Upper lobe of left lung (tissue), 6 donors: Measurements from ENCODE around the gene LBH. TPM values are rescaled to one million over a fixed set of nuclear protein-coding genes. Genes with fewer than 3 reads are reported as not detected.

Experiments used
- ATAC-seq, 2 donors: fragments of 200-7000 bp; cut with Tn5 transposase; one replicate each; pipeline ENCODE4 v1.9.1; 2022; ENCODE audit warnings: mild to moderate bottlenecking in 2 of 2, moderate library complexity in 2 of 2; ENCODE audit not compliant: low FRiP score in 2 of 2
- DNase-seq, 2 donors: peaks; one replicate each; pipeline ENCODE4 v3.0.0-alpha.2; 2019 to 2020
- H3K27ac ChIP-seq, 4 donors: fragments of 200-600 bp; sonication (generic); one replicate each; pipeline ENCODE4 v1.5.1; 2016 to 2019
- H3K27me3 ChIP-seq, 4 donors: fragments of 200-600 bp; sonication (generic); one replicate each; pipeline ENCODE4 v1.5.1; 2017 to 2019
- H3K36me3 ChIP-seq, 4 donors: fragments of 200-600 bp; sonication (generic); one replicate each; pipeline ENCODE4 v1.5.1; 2016 to 2019
- H3K4me1 ChIP-seq, 4 donors: fragments of 200-600 bp; sonication (generic); one replicate each; pipeline ENCODE4 v1.5.1; 2018 to 2019
- H3K4me3 ChIP-seq, 4 donors: fragments of 200-600 bp; sonication (generic); one replicate each; pipeline ENCODE4 v1.5.1; 2017 to 2019; ENCODE audit warnings: mild to moderate bottlenecking in 2 of 4, moderate library complexity in 1 of 4
- H3K9me3 ChIP-seq, 4 donors: fragments of 200-600 bp; sonication (generic); one replicate each; pipeline ENCODE4 v1.5.1; 2018 to 2019
- CTCF ChIP-seq, 6 experiments: fragments of 450-650 bp in 4 of 6; fragments of 200-600 bp in 2 of 6; sonication (generic) in 2 of 6; IDR thresholded peaks; one replicate each; pipeline ENCODE4 v1.5.1; 2016 to 2019; ENCODE audit warnings: antibody characterized with exemption in 6 of 6
- EP300 ChIP-seq, 4 donors: sonication (generic); formaldehyde crosslinking; IDR thresholded peaks; one replicate each; pipeline ENCODE4 v1.5.1; 2017; ENCODE audit warnings: antibody characterized with exemption in 4 of 4, control low read depth in 2 of 4
- POLR2A ChIP-seq, 4 donors: fragments of 450-650 bp; IDR thresholded peaks; one replicate each; pipeline ENCODE4 v1.5.1; 2016 to 2017; ENCODE audit warnings: antibody characterized with exemption in 4 of 4, mild to moderate bottlenecking in 2 of 4
- POLR2AphosphoS5 ChIP-seq, 2 donors: sonication (generic); formaldehyde crosslinking; IDR thresholded peaks; one replicate each; pipeline ENCODE4 v1.5.1; 2017; ENCODE audit warnings: antibody characterized with exemption in 2 of 2
- WGBS, 2 donors: methylation state at CpG; one replicate each; pipeline ENCODE4 v1.1.5; 2017 to 2018; 5-methylcytosine and 5-hydroxymethylcytosine counted together
- total RNA-seq, 6 donors: library from RNA; depleted of rRNA in 4 of 6; stranded (reverse); fragments of >200 nt in 4 of 6; gene quantifications; one replicate each; pipeline versions ENCODE4 v1.1.0 to v1.2.1, GENCODE V29; 2016 to 2021
- donor health status: DM: no; HTN: no; CAD: no; lungs with moderate emphysema.
- donor health status: DM: no; HTN: yes; CAD: no; lungs with severe emphysema.

LBH gene
- total RNA-seq, 6 donors from 2014 or later: 45.6 to 270 (median 154) TPM

DNA sequence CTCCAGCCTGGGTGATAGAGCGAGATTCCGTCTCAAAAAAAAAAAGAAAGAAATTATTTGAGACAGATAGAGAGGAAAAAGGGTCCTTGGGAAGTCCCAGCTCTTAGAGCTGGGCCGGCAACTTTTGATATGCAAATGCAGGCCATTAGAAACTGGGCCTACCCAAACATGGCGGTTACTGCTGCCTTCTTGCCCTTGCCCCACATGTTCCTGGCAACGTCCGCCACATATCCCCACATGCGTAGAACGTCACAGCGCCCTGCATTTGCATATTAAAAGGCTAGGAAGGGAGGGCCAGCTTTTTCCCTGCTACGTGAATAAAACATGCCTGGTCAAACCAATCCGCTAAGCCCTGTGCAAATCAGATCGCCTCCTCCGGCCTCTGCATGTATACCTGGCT is 40.7 kb upstream of the LBH start:
- no peak for TF ChIP-seq CTCF (IDR thresholded peaks at IDR 0.05)
- no peak for TF ChIP-seq EP300 (IDR thresholded peaks at IDR 0.05)
- no peak for TF ChIP-seq POLR2A (IDR thresholded peaks at IDR 0.05)
- no peak for TF ChIP-seq POLR2AphosphoS5 (IDR thresholded peaks at IDR 0.05)
- no peak for ATAC-seq
- Histone ChIP-seq H3K36me3 (no peaks in the 10 kb centered on the region), H3K4me1 (no peaks in the 10 kb centered on the region), H3K27me3 (no peaks in the 10 kb centered on the region), H3K27ac (no peak overlapping the region), H3K9me3 (no peaks in the 10 kb centered on the region), H3K4me3 (no peak overlapping the region)
- 93 to 95% methylated on average over 13 of the region's 13 CpGs for WGBS, 2 donors
- DNase-seq: no peak

- no peaks in the 10 kb centered on the region for H3K4me1 ChIP-seq
- no peak for TF ChIP-seq POLR2AphosphoS5 (IDR thresholded peaks at IDR 0.05)
- no peak for TF ChIP-seq POLR2A (IDR thresholded peaks at IDR 0.05)
- TF ChIP-seq CTCF (IDR thresholded peaks at IDR 0.05): no peak
- TF ChIP-seq EP300 (IDR thresholded peaks at IDR 0.05): no peak
- H3K4me3 ChIP-seq: no peak overlapping the region
Measured at GRCh38 chr2:30191107-30191506, 40.2 kb upstream of the LBH start.

DNA sequence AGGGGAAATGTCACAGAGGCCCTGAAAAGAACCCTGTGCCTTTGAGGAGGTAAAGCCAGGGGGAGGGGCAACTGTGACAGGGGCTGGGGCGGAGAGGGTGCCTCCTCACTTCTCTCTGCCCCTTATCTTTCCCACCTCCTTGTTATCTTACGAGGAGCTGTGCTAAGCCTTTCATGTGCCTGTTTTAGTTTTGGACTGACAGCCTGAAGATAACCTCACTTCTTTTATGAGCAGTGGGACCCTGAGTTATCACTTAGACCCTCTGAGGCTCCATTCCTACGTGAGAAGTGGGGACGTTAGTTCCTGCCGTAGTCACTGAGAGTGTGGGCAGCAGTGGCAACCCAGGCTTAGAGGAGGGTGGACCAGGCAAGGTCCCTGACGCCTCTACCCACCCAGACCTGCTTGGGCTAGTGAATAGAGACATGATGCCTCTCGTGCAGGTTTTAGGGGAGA is 39.5 kb upstream of the LBH start:
- DNase-seq: no peak
- Histone ChIP-seq H3K4me3 (no peak overlapping the region), H3K9me3 (no peaks in the 10 kb centered on the region), H3K36me3 (no peaks in the 10 kb centered on the region), H3K27ac (no peak overlapping the region), H3K27me3 (no peaks in the 10 kb centered on the region), H3K4me1 (no peaks in the 10 kb centered on the region)
- WGBS, 2 donors: 82 to 84% methylated on average over 7 of the region's 7 CpGs
- no peak for TF ChIP-seq CTCF (IDR thresholded peaks at IDR 0.05)
- no peak for TF ChIP-seq EP300 (IDR thresholded peaks at IDR 0.05)
- no peak for TF ChIP-seq POLR2A (IDR thresholded peaks at IDR 0.05)
- TF ChIP-seq POLR2AphosphoS5 (IDR thresholded peaks at IDR 0.05): no peak
- ATAC-seq: no peak

More at GRCh38 chr2:30191107-30191506, 40.2 kb upstream of the LBH start:
- no peak for DNase-seq
- no peaks in the 10 kb centered on the region for H3K36me3 ChIP-seq
- no peaks in the 10 kb centered on the region for H3K9me3 ChIP-seq
- WGBS, 2 donors: 83 to 93% methylated on average over 10 of the region's 10 CpGs
- H3K27me3 ChIP-seq: no peaks in the 10 kb centered on the region
- no peak overlapping the region for H3K27ac ChIP-seq
- ATAC-seq: no peak

DNA sequence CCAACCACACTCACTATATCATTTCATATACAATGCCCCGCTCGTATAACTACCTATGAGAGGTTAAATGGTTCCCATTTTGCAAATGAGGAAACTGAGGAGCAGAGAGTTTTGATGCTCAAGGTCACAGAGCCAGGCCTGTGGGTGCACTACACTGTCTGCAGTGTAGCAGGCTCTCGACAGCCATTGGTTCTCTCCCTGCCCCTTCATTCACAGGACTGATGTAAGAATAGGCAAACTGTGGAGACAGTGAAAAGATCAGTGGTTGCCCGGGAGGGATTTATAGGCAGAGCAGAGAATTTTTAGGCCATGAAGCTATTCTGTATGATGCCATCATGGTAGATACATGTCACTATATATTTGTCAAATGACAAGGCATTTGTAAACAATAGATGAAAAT is 39.0 kb upstream of the LBH start:
- 92 to 93% methylated on average over 4 of the region's 4 CpGs for WGBS, 2 donors
- Histone ChIP-seq H3K4me3 (no peak overlapping the region), H3K9me3 (no peaks in the 10 kb centered on the region), H3K27me3 (no peaks in the 10 kb centered on the region), H3K36me3 (no peaks in the 10 kb centered on the region), H3K4me1 (no peaks in the 10 kb centered on the region), H3K27ac (no peak overlapping the region)
- ATAC-seq: no peak
- DNase-seq: no peak
- TF ChIP-seq EP300 (IDR thresholded peaks at IDR 0.05) (no peak), POLR2A (IDR thresholded peaks at IDR 0.05) (no peak), CTCF (IDR thresholded peaks at IDR 0.05) (no peak), POLR2AphosphoS5 (IDR thresholded peaks at IDR 0.05) (no peak)

- no peak overlapping the region for H3K4me3 ChIP-seq
- DNase-seq (no peak), ATAC-seq (no peak)
- H3K27ac ChIP-seq: no peak overlapping the region
- 91 to 92% methylated on average over 13 of the region's 13 CpGs for WGBS, 2 donors
- H3K9me3 ChIP-seq: no peaks in the 10 kb centered on the region
- H3K27me3 ChIP-seq: no peaks in the 10 kb centered on the region
- no peaks in the 10 kb centered on the region for H3K36me3 ChIP-seq
- no peaks in the 10 kb centered on the region for H3K4me1 ChIP-seq
- no peak for TF ChIP-seq POLR2A (IDR thresholded peaks at IDR 0.05)
- no peak for TF ChIP-seq POLR2AphosphoS5 (IDR thresholded peaks at IDR 0.05)
- TF ChIP-seq CTCF (IDR thresholded peaks at IDR 0.05): no peak
- TF ChIP-seq EP300 (IDR thresholded peaks at IDR 0.05): no peak
Measured at GRCh38 chr2:30193104-30193681, 38.1 kb upstream of the LBH start.
